Measurements from ENCODE around the gene TRIM2. TPM values are rescaled to one million over a fixed set of nuclear protein-coding genes. Genes with fewer than 3 reads are reported as not detected.

Gene TRIM2
- total RNA-seq = 10 to 100 TPM; 10.9 to 45.4 (median 29.2) TPM

DNA sequence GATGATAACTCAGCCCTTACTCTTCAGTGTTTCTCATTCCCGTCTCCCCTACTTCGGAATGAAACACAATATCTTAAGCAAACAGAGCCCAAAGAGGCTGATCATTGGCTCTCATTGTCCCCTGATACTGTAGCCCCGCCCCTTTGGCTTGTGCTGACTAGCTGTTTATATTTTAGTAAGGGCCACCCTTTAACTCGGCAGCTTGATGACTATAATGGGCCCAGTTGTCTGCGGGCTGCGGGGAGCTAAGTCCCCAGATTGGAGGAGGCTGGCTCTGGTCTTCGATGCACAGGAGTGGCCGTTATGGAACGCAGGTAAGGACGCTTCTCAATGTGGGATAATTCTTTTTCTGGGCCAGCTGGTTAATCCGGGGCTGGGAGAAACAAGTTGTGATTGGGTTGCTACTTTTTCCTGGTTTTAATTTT, at the start of gene TRIM2:
TRIM2 (plus strand) TSS at position 197 of the 425 bp plus-strand sequence; CDS start at position 285, 88 bp downstream.
- H3K4me3 ChIP-seq (ENCODE audit: low read depth, poor library complexity, severe bottlenecking) = no peak within 1 kb of the TSS
- peak; percentile 68 to 92 for DNase-seq (ENCODE audit: low spot score in 2 of 2)
- WGBS, 2 donors = 28 to 43% methylated on average over 11 of the region's 11 CpGs
- intact Hi-C loops (cut with DNase I; ENCODE audit: low total_unique reads) = no loop called here
- TF ChIP-seq POLR2A (IDR thresholded peaks at IDR 0.05) = no peak
- TF ChIP-seq, protein P1, sequence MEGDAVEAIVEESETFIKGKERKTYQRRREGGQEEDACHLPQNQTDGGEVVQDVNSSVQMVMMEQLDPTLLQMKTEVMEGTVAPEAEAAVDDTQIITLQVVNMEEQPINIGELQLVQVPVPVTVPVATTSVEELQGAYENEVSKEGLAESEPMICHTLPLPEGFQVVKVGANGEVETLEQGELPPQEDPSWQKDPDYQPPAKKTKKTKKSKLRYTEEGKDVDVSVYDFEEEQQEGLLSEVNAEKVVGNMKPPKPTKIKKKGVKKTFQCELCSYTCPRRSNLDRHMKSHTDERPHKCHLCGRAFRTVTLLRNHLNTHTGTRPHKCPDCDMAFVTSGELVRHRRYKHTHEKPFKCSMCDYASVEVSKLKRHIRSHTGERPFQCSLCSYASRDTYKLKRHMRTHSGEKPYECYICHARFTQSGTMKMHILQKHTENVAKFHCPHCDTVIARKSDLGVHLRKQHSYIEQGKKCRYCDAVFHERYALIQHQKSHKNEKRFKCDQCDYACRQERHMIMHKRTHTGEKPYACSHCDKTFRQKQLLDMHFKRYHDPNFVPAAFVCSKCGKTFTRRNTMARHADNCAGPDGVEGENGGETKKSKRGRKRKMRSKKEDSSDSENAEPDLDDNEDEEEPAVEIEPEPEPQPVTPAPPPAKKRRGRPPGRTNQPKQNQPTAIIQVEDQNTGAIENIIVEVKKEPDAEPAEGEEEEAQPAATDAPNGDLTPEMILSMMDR (IDR thresholded peaks at IDR 0.05) = no peak

- no peak for TF ChIP-seq POLR2A (IDR thresholded peaks at IDR 0.05)
- TF ChIP-seq, protein P1 (IDR thresholded peaks at IDR 0.05) = no peak
- no peak for DNase-seq (ENCODE audit: low spot score in 2 of 2)
- WGBS, 2 donors = 63% methylated on average over 1 of the region's 1 CpG
- H3K4me3 ChIP-seq (ENCODE audit: low read depth, poor library complexity, severe bottlenecking) = no peak overlapping the region
- intact Hi-C loops (cut with DNase I; ENCODE audit: low total_unique reads) = no loop called here
These were observed 48.6 kb upstream of the TRIM2 start for GRCh38 chr4:153155686-153156085.

DNA sequence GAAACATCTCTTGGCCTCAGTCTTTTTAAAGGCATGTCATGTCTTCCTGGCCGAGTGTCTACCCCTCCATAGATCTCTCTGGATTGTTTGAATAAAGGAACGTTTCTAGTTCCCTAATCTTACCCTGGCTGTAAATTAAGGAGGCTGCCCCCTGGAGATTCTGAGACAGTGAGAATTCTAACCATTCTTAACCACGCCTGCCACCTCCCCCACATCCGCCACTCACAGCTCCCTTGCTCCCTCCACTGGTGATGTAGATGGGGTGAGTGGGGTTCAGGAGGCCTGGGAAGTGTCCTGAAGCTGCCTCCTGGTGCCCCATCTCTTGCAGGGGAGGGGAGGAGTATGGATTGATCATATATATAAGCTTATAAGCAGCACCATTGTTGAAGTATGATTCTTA, 48.0 kb upstream of the TRIM2 start:
- intact Hi-C loops (cut with DNase I; ENCODE audit: low total_unique reads) = no loop called here
- TF ChIP-seq, protein P1 (IDR thresholded peaks at IDR 0.05) = no peak
- TF ChIP-seq POLR2A (IDR thresholded peaks at IDR 0.05) = no peak
- H3K4me3 ChIP-seq (ENCODE audit: low read depth, poor library complexity, severe bottlenecking) = no peak overlapping the region
- 84 to 93% methylated on average over 4 of the region's 4 CpGs for WGBS, 2 donors
- DNase-seq (ENCODE audit: low spot score in 2 of 2) = no peak

GRCh38 chr4:153156721-153157120, 47.5 kb upstream of the TRIM2 start:
- no peak for DNase-seq (ENCODE audit: low spot score in 2 of 2)
- 92 to 100% methylated on average over 5 of the region's 5 CpGs for WGBS, 2 donors
- H3K4me3 ChIP-seq (ENCODE audit: low read depth, poor library complexity, severe bottlenecking) = no peak overlapping the region
- no peak for TF ChIP-seq POLR2A (IDR thresholded peaks at IDR 0.05)
- TF ChIP-seq, protein P1 (IDR thresholded peaks at IDR 0.05) = no peak
- intact Hi-C loops (cut with DNase I; ENCODE audit: low total_unique reads) = no loop called here

GRCh38 chr4:153159016-153159415, 45.2 kb upstream of the TRIM2 start:
- TF ChIP-seq POLR2A (IDR thresholded peaks at IDR 0.05) = no peak
- TF ChIP-seq, protein P1 (IDR thresholded peaks at IDR 0.05) = no peak
- intact Hi-C loops (cut with DNase I; ENCODE audit: low total_unique reads) = no loop called here
- WGBS, 2 donors = 89 to 90% methylated on average over 4 of the region's 4 CpGs
- no peak for DNase-seq (ENCODE audit: low spot score in 2 of 2)
- no peak overlapping the region for H3K4me3 ChIP-seq (ENCODE audit: low read depth, poor library complexity, severe bottlenecking)

- H3K4me3 ChIP-seq (ENCODE audit: low read depth, poor library complexity, severe bottlenecking) = no peak overlapping the region
- WGBS, 2 donors = 60 to 61% methylated on average over 5 of the region's 5 CpGs
- TF ChIP-seq, protein P1 (IDR thresholded peaks at IDR 0.05) = no peak
- no peak for TF ChIP-seq POLR2A (IDR thresholded peaks at IDR 0.05)
- intact Hi-C loops (cut with DNase I; ENCODE audit: low total_unique reads) = no loop called here
- no peak for DNase-seq (ENCODE audit: low spot score in 2 of 2)
These were observed 44.5 kb upstream of the TRIM2 start for GRCh38 chr4:153159728-153160221.

All from lower leg skin (tissue), 4 donors.